Measurements from ENCODE around the gene NRBF2. TPM values are rescaled to one million over a fixed set of nuclear protein-coding genes. Genes with fewer than 3 reads are reported as not detected.

The NRBF2 gene
- total RNA-seq, 4 donors from 2014 or later, result 17.3 to 24.0 (median 22.7) TPM

DNA sequence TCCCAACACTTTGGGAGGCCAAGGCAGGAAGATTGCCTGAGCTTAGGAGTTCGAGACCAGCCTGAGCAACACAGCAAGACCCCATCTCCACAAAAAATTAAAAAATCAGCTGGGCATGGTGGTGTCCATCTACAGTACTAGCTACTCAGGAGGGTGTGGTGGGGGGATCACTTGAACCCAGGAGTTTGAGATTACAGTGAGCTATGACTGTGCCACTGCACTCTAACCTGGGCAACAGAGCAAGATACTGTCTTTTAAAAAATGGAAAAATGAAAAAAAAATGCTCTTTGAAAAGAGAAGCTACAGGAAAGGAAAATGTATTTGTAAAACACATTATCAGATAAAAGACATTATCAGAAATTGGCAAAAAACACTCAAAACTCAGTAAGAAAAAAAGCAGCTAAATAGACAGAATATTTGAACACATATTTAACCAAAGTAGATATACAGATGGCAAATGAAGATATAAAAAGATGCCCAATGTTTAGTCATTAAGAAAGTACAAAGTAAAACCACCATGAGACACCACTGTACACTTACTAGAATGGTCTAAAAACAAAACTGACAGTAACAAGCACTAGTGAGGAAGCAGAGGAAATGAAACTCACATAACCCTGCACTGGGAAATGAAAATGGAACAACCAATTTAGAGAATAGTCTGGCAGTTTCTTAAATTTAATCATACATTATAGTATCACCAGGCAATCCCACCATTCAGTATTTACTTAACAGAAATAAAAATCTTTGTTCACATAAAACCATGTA lies 40.5 kb downstream of the NRBF2 start:
- whole genome bisulfite sequencing, 2 donors, result 100% methylated on average over 1 of the region's 1 CpG
- no peak overlapping the region for H3K4me3 ChIP-seq (ENCODE audit: low read depth, poor library complexity, severe bottlenecking)
- no peak for TF ChIP-seq POLR2A (IDR thresholded peaks at IDR 0.05)
- TF ChIP-seq, protein P1, sequence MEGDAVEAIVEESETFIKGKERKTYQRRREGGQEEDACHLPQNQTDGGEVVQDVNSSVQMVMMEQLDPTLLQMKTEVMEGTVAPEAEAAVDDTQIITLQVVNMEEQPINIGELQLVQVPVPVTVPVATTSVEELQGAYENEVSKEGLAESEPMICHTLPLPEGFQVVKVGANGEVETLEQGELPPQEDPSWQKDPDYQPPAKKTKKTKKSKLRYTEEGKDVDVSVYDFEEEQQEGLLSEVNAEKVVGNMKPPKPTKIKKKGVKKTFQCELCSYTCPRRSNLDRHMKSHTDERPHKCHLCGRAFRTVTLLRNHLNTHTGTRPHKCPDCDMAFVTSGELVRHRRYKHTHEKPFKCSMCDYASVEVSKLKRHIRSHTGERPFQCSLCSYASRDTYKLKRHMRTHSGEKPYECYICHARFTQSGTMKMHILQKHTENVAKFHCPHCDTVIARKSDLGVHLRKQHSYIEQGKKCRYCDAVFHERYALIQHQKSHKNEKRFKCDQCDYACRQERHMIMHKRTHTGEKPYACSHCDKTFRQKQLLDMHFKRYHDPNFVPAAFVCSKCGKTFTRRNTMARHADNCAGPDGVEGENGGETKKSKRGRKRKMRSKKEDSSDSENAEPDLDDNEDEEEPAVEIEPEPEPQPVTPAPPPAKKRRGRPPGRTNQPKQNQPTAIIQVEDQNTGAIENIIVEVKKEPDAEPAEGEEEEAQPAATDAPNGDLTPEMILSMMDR (IDR thresholded peaks at IDR 0.05), result no peak
- no peak for DNase-seq (ENCODE audit: low spot score in 2 of 2)
- intact Hi-C loops (cut with DNase I; ENCODE audit: low total_unique reads), result no loop called here

DNA sequence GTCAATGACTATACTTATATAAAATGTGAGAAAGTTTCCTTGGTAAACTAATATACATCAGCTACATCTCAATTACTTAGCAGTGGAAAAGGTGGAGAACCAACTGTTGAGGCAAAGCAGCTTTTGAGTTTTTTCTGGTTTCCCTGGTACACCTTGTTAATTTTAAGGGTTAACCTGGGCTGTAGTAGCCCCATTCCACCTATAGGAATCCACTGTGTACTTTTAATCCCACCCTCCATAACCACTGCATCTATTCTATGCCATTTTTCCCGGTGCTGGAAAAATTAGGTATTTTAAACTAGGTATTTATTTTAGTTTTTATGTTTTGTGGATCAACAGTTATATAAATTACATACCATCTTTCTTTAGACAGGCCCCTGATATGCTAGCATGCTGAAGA lies 42.4 kb downstream of the NRBF2 start:
- WGBS, 2 donors, result 82 to 93% methylated on average over 1 of the region's 1 CpG
- TF ChIP-seq, protein P1 (IDR thresholded peaks at IDR 0.05), result no peak
- no peak for TF ChIP-seq POLR2A (IDR thresholded peaks at IDR 0.05)
- no peak overlapping the region for H3K4me3 ChIP-seq (ENCODE audit: low read depth, poor library complexity, severe bottlenecking)
- DNase-seq (ENCODE audit: low spot score in 2 of 2), result no peak
- intact Hi-C loops (cut with DNase I; ENCODE audit: low total_unique reads), result no loop called here

DNA sequence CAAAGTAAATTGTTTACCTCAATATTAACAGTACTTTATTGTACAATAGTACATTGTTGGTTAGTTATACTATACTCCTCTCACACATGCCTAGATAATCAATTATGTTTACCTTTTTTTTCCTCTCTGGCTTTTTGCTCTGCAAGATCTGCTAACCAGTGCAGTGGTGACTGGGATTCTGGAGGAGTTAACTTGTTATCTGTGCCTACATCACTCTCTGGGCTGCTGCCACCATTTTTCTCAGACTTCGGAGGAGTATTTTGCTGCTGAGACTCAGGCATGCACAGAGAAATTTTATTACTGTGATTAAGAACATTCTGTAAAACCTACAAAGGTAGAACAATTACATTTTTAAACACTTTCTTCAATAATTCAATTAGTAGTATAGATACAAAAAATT lies 59.7 kb downstream of the NRBF2 start:
- TF ChIP-seq, protein P1 (IDR thresholded peaks at IDR 0.05), result no peak
- TF ChIP-seq POLR2A (IDR thresholded peaks at IDR 0.05), result no peak
- no peak for DNase-seq (ENCODE audit: low spot score in 2 of 2)

DNA sequence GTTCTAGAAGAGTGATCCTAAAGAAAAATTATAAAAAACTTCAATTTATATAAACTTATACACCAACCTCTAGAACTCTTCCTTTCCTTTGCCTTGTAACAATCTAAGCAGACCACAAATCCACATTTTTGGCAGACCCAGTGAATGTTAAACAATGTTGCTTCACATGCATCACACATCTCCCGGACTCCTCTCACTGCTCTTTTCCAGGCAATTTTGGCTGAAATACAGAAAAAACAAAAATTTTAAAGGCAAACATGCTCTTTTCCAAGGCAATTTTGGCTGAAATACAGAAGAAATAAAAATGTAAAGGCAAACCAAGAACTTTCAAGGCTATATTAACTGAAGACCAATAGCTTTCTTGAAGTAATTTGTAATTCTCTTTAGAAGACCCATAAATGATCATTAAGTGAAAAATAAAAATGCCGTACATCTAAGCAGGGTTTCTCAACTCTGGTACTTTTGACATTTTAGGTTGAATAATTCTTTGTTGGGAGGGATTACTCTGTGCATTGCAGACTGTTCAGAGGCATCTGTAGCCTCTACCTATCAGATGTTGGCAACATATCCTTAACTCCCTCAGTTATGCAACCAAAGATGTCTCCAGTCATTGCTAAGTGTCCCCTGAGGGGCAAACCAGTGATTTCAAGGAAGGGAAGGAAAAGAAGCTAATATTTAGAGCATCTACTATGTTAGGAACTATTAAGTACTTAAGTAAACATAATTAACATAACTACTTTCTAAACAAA lies 64.4 kb downstream of the NRBF2 start:
- 67 to 70% methylated on average over 2 of the region's 2 CpGs for WGBS, 2 donors
- intact Hi-C loops (cut with DNase I; ENCODE audit: low total_unique reads), result no loop called here
- H3K4me3 ChIP-seq (ENCODE audit: low read depth, poor library complexity, severe bottlenecking), result no peak overlapping the region
- TF ChIP-seq, protein P1 (IDR thresholded peaks at IDR 0.05), result no peak
- no peak for TF ChIP-seq POLR2A (IDR thresholded peaks at IDR 0.05)
- no peak for DNase-seq (ENCODE audit: low spot score in 2 of 2)

More for the DNA sequence above, 59.7 kb downstream of the NRBF2 start:
- H3K4me3 ChIP-seq (ENCODE audit: low read depth, poor library complexity, severe bottlenecking), result no peak overlapping the region
- WGBS, 2 donors, result 59 to 64% methylated on average over 1 of the region's 1 CpG
- intact Hi-C loops (cut with DNase I; ENCODE audit: low total_unique reads), result no loop called here

DNA sequence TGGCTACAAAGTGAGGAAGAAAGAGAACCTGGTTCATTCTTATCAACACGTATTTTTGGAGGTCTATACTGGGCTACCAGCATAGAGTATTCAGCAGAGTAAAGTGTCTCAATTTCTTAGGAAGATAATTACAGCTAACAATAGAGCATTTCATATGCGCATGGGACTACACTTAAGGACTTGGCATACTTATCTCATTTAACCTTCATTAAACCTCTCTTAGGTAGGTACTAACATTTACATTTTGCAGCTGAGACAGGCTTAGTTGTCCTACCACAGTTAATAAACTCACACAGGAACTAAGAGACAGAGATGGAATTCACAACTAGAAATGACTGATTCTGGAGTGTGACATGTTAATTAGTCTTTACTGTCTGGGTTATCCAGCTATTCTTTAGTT lies 66.6 kb downstream of the NRBF2 start:
- TF ChIP-seq POLR2A (IDR thresholded peaks at IDR 0.05), result no peak
- TF ChIP-seq, protein P1 (IDR thresholded peaks at IDR 0.05), result no peak
- no peak overlapping the region for H3K4me3 ChIP-seq (ENCODE audit: low read depth, poor library complexity, severe bottlenecking)
- DNase-seq (ENCODE audit: low spot score in 2 of 2), result no peak
- intact Hi-C loops (cut with DNase I; ENCODE audit: low total_unique reads), result loop anchor here (10.0 kb wide), 1 partner anchor 525 kb away; no protein-coding TSS in a partner anchor
- WGBS, 2 donors, result 91 to 93% methylated on average over 2 of the region's 2 CpGs
